Measurements from ENCODE around the gene MEF2C.

MEF2C gene

GRCh38 chr5:88708682-88709398 is 174.1 kb downstream of the MEF2C start:
- no peak for DNase-seq

GRCh38 chr5:88708021-88708420 is 175.0 kb downstream of the MEF2C start:
- no peak for DNase-seq

GRCh38 chr5:88707216-88707965 is 175.6 kb downstream of the MEF2C start:
- DNase-seq, result no peak

GRCh38 chr5:88702332-88702731 is 180.7 kb downstream of the MEF2C start:
- no peak for DNase-seq

GRCh38 chr5:88700121-88700520 is 182.9 kb downstream of the MEF2C start:
- DNase-seq, result no peak

- DNase-seq, result no peak
These were observed 184.7 kb downstream of the MEF2C start for GRCh38 chr5:88698290-88698689.

- DNase-seq, result no peak
These were observed 186.5 kb downstream of the MEF2C start for GRCh38 chr5:88696466-88696865.

- DNase-seq, result no peak
These were observed 187.1 kb downstream of the MEF2C start for GRCh38 chr5:88695931-88696330.

GRCh38 chr5:88695232-88695631 is 187.8 kb downstream of the MEF2C start:
- no peak for DNase-seq

- no peak for DNase-seq
These were observed 188.8 kb downstream of the MEF2C start for GRCh38 chr5:88694023-88694679.

- no peak for DNase-seq
These were observed 189.7 kb downstream of the MEF2C start for GRCh38 chr5:88693071-88693932.

GRCh38 chr5:88691945-88692868 is 190.8 kb downstream of the MEF2C start:
- DNase-seq, result no peak

- no peak for DNase-seq
These were observed 191.8 kb downstream of the MEF2C start for GRCh38 chr5:88691230-88691582.

GRCh38 chr5:88690409-88691229 is 192.4 kb downstream of the MEF2C start:
- peak; percentile 50 for DNase-seq

- DNase-seq, result peak; percentile 45
These were observed 193.1 kb downstream of the MEF2C start for GRCh38 chr5:88689668-88690408.

- DNase-seq, result no peak
These were observed 193.9 kb downstream of the MEF2C start for GRCh38 chr5:88688984-88689667.

- DNase-seq, result no peak
These were observed 194.6 kb downstream of the MEF2C start for GRCh38 chr5:88688156-88688983.

- DNase-seq, result no peak
These were observed 195.5 kb downstream of the MEF2C start for GRCh38 chr5:88687373-88687911.

All from fibroblast of skin of back (primary cell).